ENCODE measurements around the gene FAM83D. TPM values are rescaled to one million over a fixed set of nuclear protein-coding genes. Genes with fewer than 3 reads are reported as not detected.

Gene FAM83D
- total RNA-seq, 2 donors from 2014 or later = 10.2 to 12.6 TPM

- Histone ChIP-seq H3K36me3 (no peaks in the 10 kb centered on the region), H3K9me3 (no peaks in the 10 kb centered on the region), H3K27me3 (replicated peaks; ENCODE audit: insufficient read depth) (no peaks in the 10 kb centered on the region), H3K4me3 (no peak overlapping the region), H3K27ac (no peak overlapping the region), H3K4me1 (replicated peaks) (no peaks in the 10 kb centered on the region)
- TF ChIP-seq CTCF (IDR thresholded peaks at IDR 0.05) (no peak), POLR2AphosphoS5 (IDR thresholded peaks at IDR 0.05) (no peak), POLR2A (IDR thresholded peaks at IDR 0.05) (no peak)
- intact Hi-C loops (cut with DNase I) = no loop called here
- 81% methylated on average over 3 of the region's 3 CpGs for WGBS
- no peak for DNase-seq (ENCODE audit: low spot score)
Measured at GRCh38 chr20:38935285-38935684, 9.1 kb downstream of the FAM83D start.

- DNase-seq (ENCODE audit: low spot score) = no peak
- intact Hi-C loops (cut with DNase I) = no loop called here
- Histone ChIP-seq H3K9me3 (no peaks in the 10 kb centered on the region), H3K27ac (no peak overlapping the region), H3K4me3 (no peak overlapping the region), H3K4me1 (replicated peaks) (no peaks in the 10 kb centered on the region), H3K27me3 (replicated peaks; ENCODE audit: insufficient read depth) (no peaks in the 10 kb centered on the region), H3K36me3 (no peaks in the 10 kb centered on the region)
- WGBS = 83% methylated on average over 5 of the region's 5 CpGs
- no peak for TF ChIP-seq POLR2A (IDR thresholded peaks at IDR 0.05)
- no peak for TF ChIP-seq CTCF (IDR thresholded peaks at IDR 0.05)
- TF ChIP-seq POLR2AphosphoS5 (IDR thresholded peaks at IDR 0.05) = no peak
Measured at GRCh38 chr20:38935967-38936407, 9.8 kb downstream of the FAM83D start.

GRCh38 chr20:38937000-38937399, 10.8 kb downstream of the FAM83D start:
- H3K36me3 ChIP-seq = no peaks in the 10 kb centered on the region
- no peak overlapping the region for H3K4me3 ChIP-seq
- intact Hi-C loops (cut with DNase I) = no loop called here
- DNase-seq (ENCODE audit: low spot score) = no peak
- TF ChIP-seq POLR2A (IDR thresholded peaks at IDR 0.05) (no peak), POLR2AphosphoS5 (IDR thresholded peaks at IDR 0.05) (no peak), CTCF (IDR thresholded peaks at IDR 0.05) (no peak)
- no peaks in the 10 kb centered on the region for H3K4me1 ChIP-seq (replicated peaks)
- 92% methylated on average over 5 of the region's 5 CpGs for WGBS
- H3K9me3 ChIP-seq = no peaks in the 10 kb centered on the region
- H3K27ac ChIP-seq = no peak overlapping the region
- H3K27me3 ChIP-seq (replicated peaks; ENCODE audit: insufficient read depth) = no peaks in the 10 kb centered on the region

- H3K27me3 ChIP-seq (replicated peaks; ENCODE audit: insufficient read depth) = no peaks in the 10 kb centered on the region
- H3K36me3 ChIP-seq = no peaks in the 10 kb centered on the region
- no peaks in the 10 kb centered on the region for H3K4me1 ChIP-seq (replicated peaks)
- intact Hi-C loops (cut with DNase I) = no loop called here
- TF ChIP-seq POLR2AphosphoS5 (IDR thresholded peaks at IDR 0.05) = no peak
- no peak for TF ChIP-seq CTCF (IDR thresholded peaks at IDR 0.05)
- no peak for TF ChIP-seq POLR2A (IDR thresholded peaks at IDR 0.05)
- no peak overlapping the region for H3K4me3 ChIP-seq
- no peak overlapping the region for H3K27ac ChIP-seq
- H3K9me3 ChIP-seq = no peaks in the 10 kb centered on the region
- DNase-seq (ENCODE audit: low spot score) = no peak
- 85% methylated on average over 7 of the region's 7 CpGs for WGBS
Measured at GRCh38 chr20:38937978-38938473, 11.8 kb downstream of the FAM83D start.

- Histone ChIP-seq H3K9me3 (no peaks in the 10 kb centered on the region), H3K4me1 (replicated peaks) (no peaks in the 10 kb centered on the region), H3K4me3 (no peak overlapping the region), H3K27me3 (replicated peaks; ENCODE audit: insufficient read depth) (no peaks in the 10 kb centered on the region), H3K27ac (no peak overlapping the region), H3K36me3 (no peaks in the 10 kb centered on the region)
- 87% methylated on average over 2 of the region's 2 CpGs for WGBS
- intact Hi-C loops (cut with DNase I) = no loop called here
- TF ChIP-seq CTCF (IDR thresholded peaks at IDR 0.05) = no peak
- no peak for TF ChIP-seq POLR2AphosphoS5 (IDR thresholded peaks at IDR 0.05)
- no peak for TF ChIP-seq POLR2A (IDR thresholded peaks at IDR 0.05)
- no peak for DNase-seq (ENCODE audit: low spot score)
Measured at GRCh38 chr20:38939686-38940085, 13.5 kb downstream of the FAM83D start.

Measured in prostate gland (tissue), 2 donors.